Left lung (tissue), 10 donors: ENCODE data around the gene MRPL53. TPM values are rescaled to one million over a fixed set of nuclear protein-coding genes. Genes with fewer than 3 reads are reported as not detected.

ENCODE experiments used
- ATAC-seq: fragments of 200-7000 bp; cut with Tn5 transposase; one replicate; pipeline ENCODE4 v1.9.1; 2020; ENCODE audit warnings: moderate library complexity
- DNase-seq, 4 donors: peaks; one replicate each; pipeline ENCODE4 v3.0.0-alpha.2; 2013 to 2020
- H3K27ac ChIP-seq, 2 donors: fragments of 200-600 bp; sonication (generic) in 1 of 2; one replicate each; pipeline versions ENCODE4 v1.5.0 to v1.8.0; 2020 to 2021
- H3K27me3 ChIP-seq, 2 donors: fragments of 200-600 bp; sonication (generic) in 1 of 2; one replicate each; pipeline versions ENCODE4 v1.5.0 to v1.8.0; 2020 to 2021
- H3K36me3 ChIP-seq, 2 donors: fragments of 200-600 bp; sonication (generic) in 1 of 2; one replicate each; pipeline versions ENCODE4 v1.5.0 to v1.8.0; 2020 to 2021
- H3K4me1 ChIP-seq, 2 donors: fragments of 200-600 bp; one replicate each; pipeline ENCODE4 v1.8.0; 2021
- H3K4me3 ChIP-seq, 2 donors: fragments of 200-600 bp; sonication (generic) in 1 of 2; one replicate each; pipeline versions ENCODE4 v1.5.0 to v1.8.0; 2020 to 2021; ENCODE audit warnings: mild to moderate bottlenecking in 1 of 2
- H3K9me3 ChIP-seq, 2 donors: fragments of 200-600 bp; sonication (generic) in 1 of 2; one replicate each; pipeline versions ENCODE4 v1.5.0 to v1.8.0; 2020 to 2021
- CTCF ChIP-seq, 2 donors: fragments of 200-600 bp; sonication (generic) in 1 of 2; IDR thresholded peaks; one replicate each; pipeline versions ENCODE4 v1.5.0 to v1.8.0; 2021; ENCODE audit warnings: antibody characterized with exemption in 2 of 2
- intact Hi-C, 2 donors: fragments of 100-400 bp; cut with DNase I; formaldehyde crosslinking; loops; one replicate each; pipeline versions ENCODE4 v1.11.2 to v1.14.2; 2022
- polyA plus RNA-seq, 6 donors: library from polyadenylated mRNA; unstranded; fragments of 120-200 nt; gene quantifications; one replicate each; pipeline ENCODE4 v1.2.1, GENCODE V29; 2013; ENCODE audit not compliant: insufficient read length in 6 of 6
- total RNA-seq, 2 donors: library from RNA; stranded (reverse); fragmentation: NEBNext Ultra II Directional; extraction: Animal tissue kit (Norgen Biotek cat#: 25700); gene quantifications; one replicate each; pipeline ENCODE4 v1.2.1, GENCODE V29; 2021
- donor health status: DM: no; HTN: yes; CAD: no.
- donor health status: DM: no; HTN: no; CAD: no.

The MRPL53 gene
- total and polyA plus RNA-seq, 8 donors = 33.5 to 73.6 (median 52.1) TPM

- peaks cover 0 to 74% of the 10 kb centered on the region in 2 donors for H3K36me3 ChIP-seq
- H3K4me3 ChIP-seq = no peak overlapping the region
- no peak overlapping the region for H3K27ac ChIP-seq
- no peak for DNase-seq
- ATAC-seq = no peak
- TF ChIP-seq CTCF (IDR thresholded peaks at IDR 0.05) = no peak
- no peaks in the 10 kb centered on the region for H3K4me1 ChIP-seq
- H3K9me3 ChIP-seq = no peaks in the 10 kb centered on the region
- intact Hi-C loops = no loop called here
- no peaks in the 10 kb centered on the region for H3K27me3 ChIP-seq
These were observed 43.8 kb downstream of the MRPL53 start for GRCh38 chr2:74428675-74429074.

DNA sequence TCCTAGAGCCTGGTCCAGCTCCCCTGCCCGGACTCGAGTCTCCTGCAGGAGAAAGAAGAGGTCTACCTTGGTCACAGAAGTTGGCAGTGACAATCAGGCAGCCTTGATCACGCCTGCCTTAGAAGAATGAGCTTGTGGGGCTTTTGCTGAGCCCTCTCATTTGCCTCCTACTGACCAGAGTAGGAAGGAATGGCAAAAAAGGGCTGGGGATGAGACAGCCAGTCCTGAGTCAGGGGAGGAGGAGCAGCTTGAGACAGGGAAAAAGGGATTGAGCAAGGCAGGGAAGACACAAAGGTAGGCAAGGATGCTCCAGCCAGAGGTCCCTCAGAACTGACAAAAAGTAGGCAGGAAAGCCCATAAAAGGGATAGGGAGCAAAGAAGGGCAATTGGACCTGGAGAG is 44.9 kb downstream of the MRPL53 start:
- no peak for ATAC-seq
- no peak overlapping the region for H3K4me3 ChIP-seq
- no peak for DNase-seq
- peaks cover 0 to 74% of the 10 kb centered on the region in 2 donors for H3K36me3 ChIP-seq
- no peaks in the 10 kb centered on the region for H3K9me3 ChIP-seq
- H3K27ac ChIP-seq = no peak overlapping the region
- no peak for TF ChIP-seq CTCF (IDR thresholded peaks at IDR 0.05)
- intact Hi-C loops = no loop called here
- H3K4me1 ChIP-seq = no peaks in the 10 kb centered on the region
- H3K27me3 ChIP-seq = no peaks in the 10 kb centered on the region

DNA sequence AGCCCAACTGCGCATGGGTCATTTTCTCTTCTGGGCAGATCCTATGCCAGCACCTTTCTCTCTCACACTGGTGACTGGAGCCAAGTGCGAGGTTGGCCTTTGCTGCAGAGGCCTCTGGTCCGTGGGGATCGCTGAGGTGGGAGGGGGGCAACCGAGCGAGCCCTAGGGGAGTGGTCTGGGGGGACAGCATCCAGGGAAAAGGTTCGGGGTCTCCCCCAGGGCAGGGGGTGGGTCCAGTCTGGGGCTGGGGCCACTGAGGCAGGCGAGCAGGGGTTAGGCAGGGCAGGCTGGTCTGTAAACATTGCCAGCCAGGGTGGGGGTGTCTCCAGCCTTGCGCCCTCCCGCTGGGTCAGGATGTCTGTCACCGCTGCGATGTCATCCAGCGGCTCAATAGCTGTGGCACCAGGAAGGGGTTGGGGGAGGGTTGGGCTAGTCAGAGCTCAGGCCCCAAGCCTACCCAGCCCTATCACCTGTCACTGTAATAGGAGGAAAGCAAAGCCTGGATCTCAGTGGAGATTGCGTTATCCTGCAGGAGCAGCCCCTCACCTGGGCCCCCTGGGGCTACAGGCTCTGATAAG is 46.2 kb downstream of the MRPL53 start:
- Histone ChIP-seq H3K4me3 (no peak overlapping the region), H3K4me1 (peaks cover 0 to 9% of the 10 kb centered on the region in 2 donors), H3K27me3 (peaks cover 0 to 7% of the 10 kb centered on the region in 2 donors), H3K27ac (no peak overlapping the region), H3K36me3 (peaks cover 0 to 63% of the 10 kb centered on the region in 2 donors), H3K9me3 (no peaks in the 10 kb centered on the region)
- DNase-seq (no peak), ATAC-seq (no peak)
- no peak for TF ChIP-seq CTCF (IDR thresholded peaks at IDR 0.05)
- intact Hi-C loops = no loop called here

DNA sequence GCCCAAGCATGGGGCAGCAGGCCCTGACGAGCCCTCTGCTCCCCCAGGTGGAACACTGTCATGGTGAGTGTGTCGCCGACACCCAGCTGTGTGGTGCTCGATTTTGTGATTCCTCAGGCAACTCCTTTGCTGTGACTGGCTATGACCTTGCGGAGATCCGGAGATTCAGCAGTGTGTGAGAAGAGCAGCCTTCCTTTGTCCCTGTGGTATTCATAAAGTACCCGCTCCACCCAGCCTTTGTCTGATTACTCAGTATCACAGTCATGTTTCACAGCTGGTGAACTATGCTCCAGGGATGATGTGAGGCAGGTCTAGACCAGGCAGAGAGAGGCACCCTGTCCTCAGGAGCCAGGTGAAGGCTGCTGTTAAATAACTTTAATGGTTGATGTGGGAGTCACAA is 47.0 kb downstream of the MRPL53 start:
- Histone ChIP-seq H3K27ac (no peak overlapping the region), H3K9me3 (no peaks in the 10 kb centered on the region), H3K36me3 (peaks cover 0 to 59% of the 10 kb centered on the region in 2 donors), H3K4me1 (peaks cover 4 to 17% of the 10 kb centered on the region in 2 donors), H3K27me3 (peaks cover 0 to 7% of the 10 kb centered on the region in 2 donors), H3K4me3 (no peak overlapping the region)
- intact Hi-C loops = no loop called here
- no peak for TF ChIP-seq CTCF (IDR thresholded peaks at IDR 0.05)
- ATAC-seq = no peak
- no peak for DNase-seq

DNA sequence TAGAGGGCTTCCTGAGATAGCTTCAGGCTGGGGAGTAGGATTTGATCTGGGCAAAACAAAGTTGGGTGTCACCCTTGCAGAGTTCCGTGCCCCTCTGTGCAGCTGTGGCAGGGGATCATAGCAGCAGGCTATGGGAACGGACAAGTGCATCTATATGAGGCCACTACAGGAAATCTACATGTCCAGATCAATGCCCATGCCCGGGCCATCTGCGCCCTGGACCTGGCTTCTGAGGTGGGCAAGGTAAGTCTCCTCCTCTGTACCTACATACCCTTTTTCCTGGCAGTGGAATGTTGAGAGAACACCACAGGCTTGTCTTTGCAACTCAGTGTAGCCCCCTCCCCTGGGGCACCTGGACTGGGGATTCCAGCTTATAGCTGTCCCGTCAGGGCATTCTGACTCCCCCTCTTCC is 47.5 kb downstream of the MRPL53 start:
- peaks cover 0 to 7% of the 10 kb centered on the region in 2 donors for H3K27me3 ChIP-seq
- no peak for TF ChIP-seq CTCF (IDR thresholded peaks at IDR 0.05)
- peaks cover 4 to 17% of the 10 kb centered on the region in 2 donors for H3K4me1 ChIP-seq
- ATAC-seq (no peak), DNase-seq (no peak)
- H3K4me3 ChIP-seq = no peak overlapping the region
- no peaks in the 10 kb centered on the region for H3K9me3 ChIP-seq
- intact Hi-C loops = no loop called here
- peaks cover 0 to 54% of the 10 kb centered on the region in 2 donors for H3K36me3 ChIP-seq
- H3K27ac ChIP-seq = no peak overlapping the region
